Measurements from ENCODE around the gene OPTC. TPM values are rescaled to one million over a fixed set of nuclear protein-coding genes. Genes with fewer than 3 reads are reported as not detected.

Gene OPTC
- total and polyA plus RNA-seq, 2 of the 13 experiments (the other 11 are each of a cell fraction or from before 2014, with no cell fraction given) = not detected

DNA sequence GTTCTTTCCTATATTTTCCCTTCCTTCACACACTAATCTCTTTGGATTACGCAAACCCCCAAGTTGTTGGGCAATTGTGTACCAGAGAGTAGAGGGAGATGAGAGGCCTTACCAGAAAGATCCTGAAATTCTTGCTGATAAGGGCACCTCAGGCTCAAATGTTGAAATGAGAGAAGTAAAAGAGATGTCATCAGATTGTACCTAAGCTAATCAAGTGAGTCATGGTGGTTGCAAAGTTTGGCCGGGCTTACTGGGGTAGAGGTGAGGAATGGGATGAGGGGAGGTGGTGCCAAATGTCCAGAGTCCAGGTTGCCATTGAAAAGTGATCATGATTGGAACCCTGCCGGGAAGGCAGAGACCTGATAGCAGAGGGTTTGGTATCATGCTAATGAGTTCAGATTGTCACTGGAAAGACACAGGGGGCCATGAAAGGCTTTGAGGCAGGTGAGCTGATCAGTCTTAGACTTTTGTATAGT, 43.1 kb downstream of the OPTC start:
- no peak overlapping the region for H3K4me2 ChIP-seq (ENCODE audit: low read depth, low read length)

More for the DNA sequence above, 43.1 kb downstream of the OPTC start:
- in situ Hi-C loops (cut with HindIII; ENCODE audit: extremely low pct_ligation_motif_present, low pct_unique_long_range_greater_than_20kb) (no loop called here), intact Hi-C loops (cut with micrococcal nuclease; ENCODE audit: unreplicated experiment) (no loop called here)
- TF ChIP-seq CEBPB (IDR thresholded peaks at IDR 0.05; ENCODE audit: borderline replicate concordance, low read depth, low read length) = peak; percentile 96
- no peak for TF ChIP-seq CREB1 (IDR thresholded peaks at IDR 0.05)
- 0 out of 2 replicates have a peak, but pooled peaks have one; percentile 1 for TF ChIP-seq CREB1 (CRISPR knock-in tag; IDR thresholded peaks at IDR 0.05)
- no peak for TF ChIP-seq HNRNPUL1 (IDR thresholded peaks at IDR 0.05; ENCODE audit: low read depth, low read length)
- TF ChIP-seq, protein P1, sequence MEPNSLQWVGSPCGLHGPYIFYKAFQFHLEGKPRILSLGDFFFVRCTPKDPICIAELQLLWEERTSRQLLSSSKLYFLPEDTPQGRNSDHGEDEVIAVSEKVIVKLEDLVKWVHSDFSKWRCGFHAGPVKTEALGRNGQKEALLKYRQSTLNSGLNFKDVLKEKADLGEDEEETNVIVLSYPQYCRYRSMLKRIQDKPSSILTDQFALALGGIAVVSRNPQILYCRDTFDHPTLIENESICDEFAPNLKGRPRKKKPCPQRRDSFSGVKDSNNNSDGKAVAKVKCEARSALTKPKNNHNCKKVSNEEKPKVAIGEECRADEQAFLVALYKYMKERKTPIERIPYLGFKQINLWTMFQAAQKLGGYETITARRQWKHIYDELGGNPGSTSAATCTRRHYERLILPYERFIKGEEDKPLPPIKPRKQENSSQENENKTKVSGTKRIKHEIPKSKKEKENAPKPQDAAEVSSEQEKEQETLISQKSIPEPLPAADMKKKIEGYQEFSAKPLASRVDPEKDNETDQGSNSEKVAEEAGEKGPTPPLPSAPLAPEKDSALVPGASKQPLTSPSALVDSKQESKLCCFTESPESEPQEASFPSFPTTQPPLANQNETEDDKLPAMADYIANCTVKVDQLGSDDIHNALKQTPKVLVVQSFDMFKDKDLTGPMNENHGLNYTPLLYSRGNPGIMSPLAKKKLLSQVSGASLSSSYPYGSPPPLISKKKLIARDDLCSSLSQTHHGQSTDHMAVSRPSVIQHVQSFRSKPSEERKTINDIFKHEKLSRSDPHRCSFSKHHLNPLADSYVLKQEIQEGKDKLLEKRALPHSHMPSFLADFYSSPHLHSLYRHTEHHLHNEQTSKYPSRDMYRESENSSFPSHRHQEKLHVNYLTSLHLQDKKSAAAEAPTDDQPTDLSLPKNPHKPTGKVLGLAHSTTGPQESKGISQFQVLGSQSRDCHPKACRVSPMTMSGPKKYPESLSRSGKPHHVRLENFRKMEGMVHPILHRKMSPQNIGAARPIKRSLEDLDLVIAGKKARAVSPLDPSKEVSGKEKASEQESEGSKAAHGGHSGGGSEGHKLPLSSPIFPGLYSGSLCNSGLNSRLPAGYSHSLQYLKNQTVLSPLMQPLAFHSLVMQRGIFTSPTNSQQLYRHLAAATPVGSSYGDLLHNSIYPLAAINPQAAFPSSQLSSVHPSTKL (CRISPR knock-in tag; IDR thresholded peaks at IDR 0.05) = peak; percentile 33; the same call in 1 of the 2 replicates
- no peak for TF ChIP-seq ZNF577 (CRISPR knock-in tag; IDR thresholded peaks at IDR 0.05; ENCODE audit: borderline replicate concordance, low read depth)
- peak in 1 of 2 experiments; percentile 90; a peak in 2 of 4 replicates for TF ChIP-seq ATF4 (CRISPR knock-in tag; IDR thresholded peaks at IDR 0.05)
- TF ChIP-seq CEBPG (CRISPR knock-in tag; IDR thresholded peaks at IDR 0.05) = peak; percentile 93
- peak; percentile 50; the same call in 1 of the 2 replicates for TF ChIP-seq PPARG (CRISPR knock-in tag; conservative IDR thresholded peaks at IDR 0.05)
- TF ChIP-seq ZNF644 (CRISPR knock-in tag; IDR thresholded peaks at IDR 0.05; ENCODE audit: low read depth) = peak; percentile 76
- no peak for TF ChIP-seq ZIK1 (CRISPR knock-in tag; IDR thresholded peaks at IDR 0.05; ENCODE audit: borderline replicate concordance, low read depth)
- TF ChIP-seq EP300 (IDR thresholded peaks at IDR 0.05; ENCODE audit: low read depth in 2 of 2, low read length in 2 of 2) = peak in 1 of 2 experiments; percentile 44; a peak in 1 of 4 replicates
- TF ChIP-seq EP300 (CRISPR knock-in tag; IDR thresholded peaks at IDR 0.05; ENCODE audit: borderline replicate concordance) = no peak
- no peak for TF ChIP-seq ZNF768 (CRISPR knock-in tag; IDR thresholded peaks at IDR 0.05)
- TF ChIP-seq FOXA3 (CRISPR knock-in tag; IDR thresholded peaks at IDR 0.05) = peak; percentile 40; the same call in 1 of the 2 replicates
- peak; percentile 85 for TF ChIP-seq FOSL2 (CRISPR knock-in tag; IDR thresholded peaks at IDR 0.05)
- TF ChIP-seq MAFK (conservative IDR thresholded peaks at IDR 0.05 in 1 of 2, IDR thresholded peaks at IDR 0.05 in 1 of 2; ENCODE audit: low read length in 2 of 2) = 0 out of 4 replicates have a peak, but pooled peaks of 1 of the 2 experiments have one; percentile 1
- peak; percentile 72 for TF ChIP-seq GATAD2A (CRISPR knock-in tag; IDR thresholded peaks at IDR 0.05)
- peak; percentile 47; the same call in 1 of the 2 replicates for TF ChIP-seq THAP11 (CRISPR knock-in tag; IDR thresholded peaks at IDR 0.05)
- 0% methylated on average over 3 of the region's 3 CpGs for WGBS (ENCODE audit: low lambda C conversion rate)
- ATAC-seq = peak; percentile 59
- H3K4me1 ChIP-seq (ENCODE audit: insufficient read depth, low read length) = peaks cover 27% of the 10 kb centered on the region
- no peaks in the 10 kb centered on the region for H3K36me3 ChIP-seq (replicated peaks in 1 of 2; ENCODE audit: control insufficient read depth in 1 of 2, insufficient read depth in 2 of 2, low read length in 2 of 2)
- ChIA-PET CTCF (ENCODE audit: low intra/inter-chr PET ratio, low total read pairs) (no interaction called here), POLR2A (no interaction called here)
- DNase-seq (ENCODE audit: low spot score) = peak; percentile 58
- H3K9ac ChIP-seq (ENCODE audit: insufficient read depth, low read depth, low read length) = no peak overlapping the region
- H3K9me3 ChIP-seq (ENCODE audit: low read length) = no peaks in the 10 kb centered on the region
- no peak overlapping the region for H3K27ac ChIP-seq (ENCODE audit: extremely low read length, insufficient read depth, low read length)
- no peak overlapping the region for H3K4me3 ChIP-seq (replicated peaks in 1 of 3; ENCODE audit: insufficient read depth in 1 of 3, low read depth in 2 of 3, low read length in 3 of 3)
- FAIRE-seq = no peak
- no TSS peak for BruUV-seq (replicated peaks)
- H3K79me2 ChIP-seq (ENCODE audit: insufficient read depth, low read length) = no peaks in the 10 kb centered on the region
- H4K20me1 ChIP-seq (ENCODE audit: insufficient read depth, low read length) = no peaks in the 10 kb centered on the region
- H2AFZ ChIP-seq (ENCODE audit: low read length) = no peak overlapping the region
- no peaks in the 10 kb centered on the region for H3K27me3 ChIP-seq (ENCODE audit: control insufficient read depth in 1 of 2, insufficient read depth in 2 of 2, low read length in 2 of 2)

All from HepG2 (cell line).